Measurements from ENCODE around the gene KDM2B.
"Not testable (repeated sequence)": the region's sequence is repeated elsewhere in the genome, so short reads cannot be mapped to it uniquely, and the experiment has no call there.

- TF ChIP-seq CTCF (IDR thresholded peaks at IDR 0.05; ENCODE audit: extremely low read depth in 1 of 2, insufficient read depth in 1 of 2, low read depth in 1 of 2, low read length in 2 of 2); POLR2A (IDR thresholded peaks at IDR 0.05; ENCODE audit: low read depth, low read length); POLR2AphosphoS5 (IDR thresholded peaks at IDR 0.05; ENCODE audit: insufficient read depth, low read depth, low read length): not testable (repeated sequence)
Measured at GRCh38 chr12:121583334-121583661, 2.5 kb upstream of the KDM2B start.
